H9 (cell line): ENCODE data around the gene FBXO5. TPM values are rescaled to one million over a fixed set of nuclear protein-coding genes. Genes with fewer than 3 reads are reported as not detected.

ENCODE experiments used
- DNase-seq: peaks from one replicate; pipeline ENCODE4 v3.0.0-alpha.2; 2017
- H2AFZ ChIP-seq: one replicate; pipeline ENCODE4 v1.6.1; 2013; ENCODE audit warnings: mild to moderate bottlenecking, low read length, control low read depth, moderate library complexity
- H2AK5ac ChIP-seq: 2 replicates; pipeline ENCODE4 v1.6.1; 2013; ENCODE audit warnings: low read length, control low read depth, mixed read lengths; ENCODE audit not compliant: insufficient read length
- H2BK120ac ChIP-seq: one replicate; pipeline ENCODE4 v1.6.1; 2013; ENCODE audit warnings: low read depth, mild to moderate bottlenecking, low read length, control low read depth, inconsistent platforms; ENCODE audit not compliant: poor library complexity, severe bottlenecking
- H2BK12ac ChIP-seq: 2 replicates; pipeline ENCODE4 v1.6.1; 2013; ENCODE audit warnings: low read length, control low read depth, mixed read lengths, low read depth; ENCODE audit not compliant: insufficient read length
- H2BK15ac ChIP-seq: 2 replicates; pipeline ENCODE4 v1.6.1; 2013; ENCODE audit warnings: low read depth, low read length, control low read depth
- H2BK20ac ChIP-seq: one replicate; pipeline ENCODE4 v1.6.1; 2013; ENCODE audit warnings: low read depth, mild to moderate bottlenecking, low read length, control low read depth, inconsistent platforms; ENCODE audit not compliant: poor library complexity, severe bottlenecking
- H2BK5ac ChIP-seq: 2 replicates; pipeline ENCODE4 v1.6.1; 2013; ENCODE audit warnings: low read length, control low read depth, mixed read lengths; ENCODE audit not compliant: insufficient read length
- H3K14ac ChIP-seq: 2 replicates; pipeline ENCODE4 v1.6.1; 2013; ENCODE audit warnings: low read length, control low read depth; ENCODE audit not compliant: insufficient read depth
- H3K18ac ChIP-seq: 2 replicates; pipeline ENCODE4 v1.6.1; 2013; ENCODE audit warnings: low read depth, mild to moderate bottlenecking, mixed read lengths, low read length, control low read depth; ENCODE audit not compliant: insufficient read length
- H3K23ac ChIP-seq: 2 replicates; pipeline ENCODE4 v1.6.1; 2013; ENCODE audit warnings: low read length, control low read depth, mixed read lengths, low read depth; ENCODE audit not compliant: insufficient read length
- H3K23me2 ChIP-seq: 2 replicates; pipeline ENCODE4 v1.6.1; 2013; ENCODE audit warnings: low read depth, mild to moderate bottlenecking, mixed read lengths, low read length, control low read depth; ENCODE audit not compliant: insufficient read length, poor library complexity, severe bottlenecking
- H3K27ac ChIP-seq: 2 replicates; pipeline ENCODE4 v1.5.1; 2013; ENCODE audit warnings: low read length, control low read depth, mixed read lengths, low read depth; ENCODE audit not compliant: insufficient read length
- H3K27me3 ChIP-seq: 2 replicates; pipeline ENCODE4 v1.6.1; 2013; ENCODE audit warnings: low read length, control low read depth, inconsistent platforms; ENCODE audit not compliant: insufficient read depth
- H3K4ac ChIP-seq: 2 replicates; pipeline ENCODE4 v1.6.1; 2013; ENCODE audit warnings: low read depth, mild to moderate bottlenecking, control low read depth, inconsistent platforms, low read length, moderate library complexity
- H3K4me1 ChIP-seq: 2 replicates; pipeline ENCODE4 v1.6.1; 2013; ENCODE audit warnings: low read length, control low read depth, inconsistent platforms; ENCODE audit not compliant: insufficient read depth
- H3K4me2 ChIP-seq: 2 replicates; pipeline ENCODE4 v1.6.1; 2013; ENCODE audit warnings: low read length, control low read depth, mixed read lengths; ENCODE audit not compliant: insufficient read length, insufficient read depth
- H3K56ac ChIP-seq: 2 replicates; pipeline ENCODE4 v1.6.1; 2013; ENCODE audit warnings: low read depth, mild to moderate bottlenecking, mixed read lengths, low read length, control low read depth; ENCODE audit not compliant: insufficient read length
- H3K79me1 ChIP-seq: 2 replicates; pipeline ENCODE4 v1.6.1; 2013; ENCODE audit warnings: low read depth, mild to moderate bottlenecking, moderate library complexity, low read length, control low read depth, inconsistent platforms; ENCODE audit not compliant: insufficient read depth, poor library complexity, severe bottlenecking
- H3K79me2 ChIP-seq: 2 replicates; pipeline ENCODE4 v1.6.1; 2013; ENCODE audit warnings: low read length, control low read depth, inconsistent platforms; ENCODE audit not compliant: insufficient read depth
- H3K9ac ChIP-seq: 2 replicates; pipeline ENCODE4 v1.6.1; 2013; ENCODE audit warnings: low read length, control low read depth, mixed read lengths; ENCODE audit not compliant: insufficient read length; ENCODE audit errors: extremely low read depth
- H3K9me3 ChIP-seq: one replicate; pipeline ENCODE4 v1.6.1; 2013; ENCODE audit warnings: low read depth, low read length, inconsistent platforms; ENCODE audit not compliant: control insufficient read depth
- H3T11ph ChIP-seq: one replicate; pipeline ENCODE4 v1.6.1; 2013; ENCODE audit warnings: mild to moderate bottlenecking, low read length, control low read depth, inconsistent platforms
- H4K20me1 ChIP-seq: one replicate; pipeline ENCODE4 v1.6.1; 2013; ENCODE audit not compliant: control insufficient read depth, insufficient read length, insufficient read depth
- H4K5ac ChIP-seq: 2 replicates; pipeline ENCODE4 v1.6.1; 2013; ENCODE audit warnings: low read depth, mild to moderate bottlenecking, mixed read lengths, low read length, control low read depth; ENCODE audit not compliant: insufficient read length
- H4K8ac ChIP-seq: replicated peaks from 2 replicates; pipeline ENCODE4 v1.6.1; 2013; ENCODE audit warnings: low read length, control low read depth, mixed read lengths, low read depth; ENCODE audit not compliant: insufficient read length
- H4K91ac ChIP-seq: 2 replicates; pipeline ENCODE4 v1.6.1; 2013; ENCODE audit warnings: low read depth, mild to moderate bottlenecking, moderate library complexity, mixed read lengths, low read length, control low read depth; ENCODE audit not compliant: insufficient read length
- H3K27ac Mint-ChIP-seq, 3 experiments: 2 replicates in 2 of 3; 3 replicates in 1 of 3; pipeline ENCODE4 v1.8.0; 2020 to 2021; ENCODE audit warnings: mixed read lengths in 3 of 3, mild to moderate bottlenecking in 1 of 3, moderate library complexity in 1 of 3
- H3K27me3 Mint-ChIP-seq: 2 replicates; pipeline ENCODE4 v1.8.0; 2021; ENCODE audit warnings: low read depth, mild to moderate bottlenecking, moderate library complexity, mixed read lengths
- H3K36me3 Mint-ChIP-seq, 3 experiments: 2 replicates in 2 of 3; 3 replicates in 1 of 3; pipeline ENCODE4 v1.8.0; 2020 to 2021; ENCODE audit warnings: low read depth in 3 of 3, mixed read lengths in 3 of 3; ENCODE audit not compliant: insufficient read depth in 1 of 3
- H3K4me1 Mint-ChIP-seq, 2 experiments: 2 replicates each; pipeline ENCODE4 v1.8.0; 2020; ENCODE audit warnings: mixed read lengths in 2 of 2
- H3K4me3 Mint-ChIP-seq, 2 experiments: 2 replicates in 1 of 2; 3 replicates in 1 of 2; pipeline ENCODE4 v1.8.0; 2020 to 2021; ENCODE audit warnings: mild to moderate bottlenecking in 2 of 2, mixed read lengths in 2 of 2, moderate library complexity in 1 of 2
- H3K9me3 Mint-ChIP-seq, 2 experiments: 2 replicates in 1 of 2; 3 replicates in 1 of 2; pipeline ENCODE4 v1.8.0; 2020; ENCODE audit warnings: mild to moderate bottlenecking in 2 of 2, mixed read lengths in 2 of 2, moderate library complexity in 1 of 2
- CTCF ChIP-seq: fragments of 200-600 bp; sonication (generic); conservative IDR thresholded peaks from 3 replicates; pipeline ENCODE4 v1.8.0; 2021; ENCODE audit warnings: antibody characterized with exemption, mild to moderate bottlenecking
- WGBS: extraction: QIAGEN DNeasy Blood & Tissue Kit; methylation state at CpG from one replicate; pipeline ENCODE4 v1.1.7; 2013; ENCODE audit warnings: missing lambda C conversion rate, low lambda C conversion rate, mixed read lengths; ENCODE audit not compliant: insufficient read length; ENCODE audit errors: extremely low coverage; 5-methylcytosine and 5-hydroxymethylcytosine counted together
- total RNA-seq: library from RNA; stranded (reverse); gene quantifications from 2 replicates; pipeline ENCODE4 v1.2.1, GENCODE V29; 2021

Gene FBXO5
- total RNA-seq, 1 experiment from 2014 or later = 47.6 TPM

DNA sequence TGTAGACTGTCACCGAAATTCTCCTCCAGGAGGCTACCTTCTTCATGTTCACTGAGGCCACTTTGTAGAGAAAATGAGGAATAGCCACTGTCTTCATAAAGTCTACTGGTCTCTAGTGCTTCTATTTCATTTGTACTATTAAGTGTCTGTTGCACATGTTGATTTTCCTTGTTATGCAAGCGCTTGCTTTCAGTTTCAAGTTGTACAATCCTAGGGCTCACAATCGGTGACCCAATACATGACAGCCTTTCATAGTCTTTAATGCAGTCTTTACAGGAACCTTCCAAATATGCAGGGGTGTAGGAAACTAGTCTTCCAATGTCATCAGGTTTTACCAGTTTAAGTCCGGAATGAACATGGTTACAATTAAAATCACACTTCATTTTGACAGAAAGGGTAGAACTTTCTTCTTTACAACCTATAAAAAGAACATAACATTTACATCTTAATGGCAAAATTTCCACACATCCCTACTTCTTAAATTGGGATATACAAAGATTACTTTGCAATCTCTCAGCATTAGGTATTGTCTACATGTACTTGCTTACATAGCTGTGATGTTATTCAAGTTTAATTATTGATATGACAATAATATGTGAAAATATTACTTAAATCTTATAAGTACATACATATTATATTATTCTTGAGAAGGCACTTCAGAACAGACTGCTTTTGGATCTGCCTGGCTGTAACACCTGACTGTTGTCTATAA lies 7.5 kb downstream of the FBXO5 start:
- no peak overlapping the region for H3K56ac ChIP-seq
- H2AFZ ChIP-seq = no peak overlapping the region
- H2BK5ac ChIP-seq = no peak overlapping the region
- no peak overlapping the region for H3K14ac ChIP-seq
- H2BK12ac ChIP-seq = no peak overlapping the region
- no peak overlapping the region for H4K5ac ChIP-seq
- Mint-ChIP-seq H3K27ac (peak overlapping the region in 1 of 3 experiments; percentile 46; a peak in 2 of 7 replicates), H3K4me3 (peak overlapping the region in 1 of 2 experiments; percentile 47; a peak in 1 of 5 replicates), H3K9me3 (no peaks in the 10 kb centered on the region), H3K27me3 (no peaks in the 10 kb centered on the region), H3K4me1 (peaks cover 40 to 44% of the 10 kb centered on the region in 2 experiments), H3K36me3 (peaks cover 51 to 69% (median 61%) of the 10 kb centered on the region in 3 experiments)
- no peak overlapping the region for H2AK5ac ChIP-seq
- no peaks in the 10 kb centered on the region for H3K9me3 ChIP-seq
- WGBS = no CpG with 5 or more reads among the region's 4 CpGs
- no peak overlapping the region for H3K4me2 ChIP-seq
- no peak for TF ChIP-seq CTCF
- H3T11ph ChIP-seq = no peak overlapping the region
- no peak overlapping the region for H3K18ac ChIP-seq
- no peak overlapping the region for H4K91ac ChIP-seq
- H3K4me1 ChIP-seq = no peaks in the 10 kb centered on the region; the same call in 1 of the 2 replicates
- no peak overlapping the region for H2BK120ac ChIP-seq
- no peak overlapping the region for H3K4ac ChIP-seq
- no peaks in the 10 kb centered on the region for H3K23me2 ChIP-seq
- H4K8ac ChIP-seq = no peak overlapping the region
- H3K27ac ChIP-seq = no peak overlapping the region
- peaks cover 49% of the 10 kb centered on the region for H3K79me2 ChIP-seq
- no peak overlapping the region for H2BK15ac ChIP-seq
- peaks cover 4% of the 10 kb centered on the region for H3K79me1 ChIP-seq
- no peaks in the 10 kb centered on the region for H3K27me3 ChIP-seq
- H3K23ac ChIP-seq = no peak overlapping the region
- no peak overlapping the region for H2BK20ac ChIP-seq
- H4K20me1 ChIP-seq = no peaks in the 10 kb centered on the region
- no peak overlapping the region for H3K9ac ChIP-seq
- DNase-seq = no peak
